Lower leg skin (tissue), 3 donors: ENCODE data around the gene RNF213.

Experiments used
- CTCF ChIP-seq, 3 donors: fragments of 450-650 bp; IDR thresholded peaks; one replicate each; pipeline ENCODE4 v1.5.1; 2016; ENCODE audit warnings: antibody characterized with exemption in 3 of 3, mild to moderate bottlenecking in 3 of 3, moderate library complexity in 2 of 3
- POLR2A ChIP-seq, 2 donors: fragments of 450-650 bp; IDR thresholded peaks; one replicate each; pipeline ENCODE4 v1.6.1; 2016 to 2017; ENCODE audit warnings: antibody characterized with exemption in 2 of 2, mild to moderate bottlenecking in 1 of 2, moderate library complexity in 1 of 2

- TF ChIP-seq CTCF (IDR thresholded peaks at IDR 0.05) (no peak), POLR2A (IDR thresholded peaks at IDR 0.05) (no peak)
These were observed 84.7 kb downstream of the RNF213 start for GRCh38 chr17:80345321-80345720.
